HCT116 (cell line): ENCODE results near the gene TFB1M. TPM values are rescaled to one million over a fixed set of nuclear protein-coding genes. Genes with fewer than 3 reads are reported as not detected.
A peak's percentile ranks its signal among the peaks of the same experiment; 100 is the strongest.

ENCODE experiments used
- ATAC-seq: fragments of 200-7000 bp; cut with Tn5 transposase; 2 replicates; pipeline ENCODE4 v1.9.1; 2020; ENCODE audit warnings: mild to moderate bottlenecking, moderate library complexity
- BruUV-seq: library from RNA; stranded (reverse); fragments of 400-500 nt; replicated peaks from 2 replicates; lab custom pipeline; 2021; lab: Mats Ljungman, UMichigan
- CTCF ChIA-PET: fragments of 300-600 bp; sonication (Branson Sonifier 250); formaldehyde crosslinking; loops from one replicate; lab custom pipeline; 2021; ENCODE audit warnings: antibody characterized with exemption; lab: Charles Lee
- POLR2A ChIA-PET: fragments of 300-600, 350-600 bp; sonication (Branson Sonifier 250); formaldehyde crosslinking; loops from one replicate; lab custom pipeline; 2021; ENCODE audit warnings: antibody characterized with exemption; lab: Charles Lee
- RAD21 ChIA-PET, 2 experiments: fragments of 300-600 bp; sonication (Branson Sonifier 250); formaldehyde crosslinking; loops; one replicate each; lab custom pipeline; 2023; ENCODE audit warnings: low total read pairs in 2 of 2; ENCODE audit not compliant: uncharacterized antibody in 2 of 2, unreplicated experiment in 2 of 2, low non-redundant PET in 1 of 2; lab: Charles Lee
- DNase-seq: peaks from one replicate; pipeline ENCODE4 v3.0.0-alpha.2; 2010; ENCODE audit warnings: low read depth, low spot score
- H2AFZ ChIP-seq: fragments of 200-600 bp; shearing (Covaris generic), sonication (generic); 2 replicates; pipeline ENCODE4 v1.6.1; 2017; ENCODE audit warnings: low read depth, mixed run types, mixed read lengths, antibody characterized with exemption, low read length; ENCODE audit not compliant: poor library complexity, severe bottlenecking
- H3K27ac ChIP-seq: 2 replicates; pipeline ENCODE4 v1.5.1; 2012; ENCODE audit warnings: low read depth, low read length
- H3K27me3 ChIP-seq: fragments of 200-600 bp; sonication (generic); 2 replicates; pipeline ENCODE4 v1.6.1; 2016; ENCODE audit warnings: mixed run types, low read length, mixed read lengths; ENCODE audit not compliant: insufficient read depth
- H3K36me3 ChIP-seq, 2 experiments: fragments of 200-500 bp in 1 of 2; fragments of 200-600 bp in 1 of 2; sonication (Bioruptor generic) in 1 of 2; sonication (generic) in 1 of 2; 2 replicates each; pipeline versions ENCODE4 v1.5.1 to v1.6.1; 2014 to 2016; ENCODE audit warnings: low read length in 2 of 2, inconsistent platforms in 1 of 2, mixed read lengths in 1 of 2, mixed run types in 1 of 2; ENCODE audit not compliant: insufficient read depth in 2 of 2, control insufficient read depth in 1 of 2
- H3K4me1 ChIP-seq, 2 experiments: fragments of 200-600 bp in 1 of 2; sonication (generic) in 1 of 2; 2 replicates each; pipeline versions ENCODE4 v1.5.1 to v1.6.1; 2012 to 2017; ENCODE audit warnings: low read length in 2 of 2, inconsistent platforms in 1 of 2, mild to moderate bottlenecking in 1 of 2, mixed read lengths in 1 of 2, mixed run types in 1 of 2, moderate library complexity in 1 of 2; ENCODE audit not compliant: insufficient read depth in 2 of 2, control insufficient read depth in 1 of 2
- H3K4me2 ChIP-seq: fragments of 200-600 bp; sonication (generic); 2 replicates; pipeline ENCODE4 v1.6.1; 2017; ENCODE audit warnings: mixed run types, low read length, mixed read lengths
- H3K4me3 ChIP-seq, 2 experiments: fragments of 200-600 bp in 1 of 2; sonication (generic) in 1 of 2; replicated peaks in 1 of 2; 2 replicates each; pipeline ENCODE4 v1.5.1; 2011 to 2016; ENCODE audit warnings: low read length in 2 of 2, control low read depth in 1 of 2, low read depth in 1 of 2, mild to moderate bottlenecking in 1 of 2, mixed read lengths in 1 of 2, mixed run types in 1 of 2
- H3K79me2 ChIP-seq: fragments of 200-600 bp; sonication (generic); 2 replicates; pipeline ENCODE4 v1.6.1; 2017; ENCODE audit warnings: mild to moderate bottlenecking, mixed run types, low read length, moderate library complexity, mixed read lengths; ENCODE audit not compliant: insufficient read depth
- H3K9ac ChIP-seq: fragments of 200-600 bp; sonication (generic); 2 replicates; pipeline ENCODE4 v1.6.1; 2016; ENCODE audit warnings: low read length, mixed read lengths
- H3K9me2 ChIP-seq: fragments of 200-600 bp; sonication (generic), shearing (Covaris generic); 2 replicates; pipeline ENCODE4 v1.6.1; 2017; ENCODE audit warnings: mixed run types, mild to moderate bottlenecking, moderate library complexity; ENCODE audit not compliant: insufficient read depth
- H3K9me3 ChIP-seq, 2 experiments: fragments of 200-500 bp in 1 of 2; fragments of 200-600 bp in 1 of 2; sonication (Bioruptor generic) in 1 of 2; sonication (generic) in 1 of 2; 2 replicates each; pipeline ENCODE4 v1.6.1; 2014 to 2017; ENCODE audit warnings: low read length in 2 of 2, mixed read lengths in 2 of 2, inconsistent platforms in 1 of 2, low read depth in 1 of 2, mild to moderate bottlenecking in 1 of 2, mixed run types in 1 of 2, moderate library complexity in 1 of 2; ENCODE audit not compliant: control insufficient read depth in 1 of 2, insufficient read depth in 1 of 2
- H4K20me1 ChIP-seq: fragments of 200-600 bp; sonication (generic), shearing (Covaris generic); 2 replicates; pipeline ENCODE4 v1.6.1; 2017; ENCODE audit warnings: mixed run types, mild to moderate bottlenecking, moderate library complexity; ENCODE audit not compliant: insufficient read depth
- CTCF ChIP-seq, 3 experiments: fragments of 200-600 bp in 1 of 3; sonication (generic) in 1 of 3; IDR thresholded peaks in 2 of 3; conservative IDR thresholded peaks in 1 of 3; 2 replicates each; pipeline ENCODE4 v1.5.1; 2012 to 2017; ENCODE audit warnings: low read depth in 2 of 3, low read length in 2 of 3, antibody characterized with exemption in 1 of 3, borderline replicate concordance in 1 of 3, control low read depth in 1 of 3, mild to moderate bottlenecking in 1 of 3, mixed read lengths in 1 of 3, mixed run types in 1 of 3, moderate library complexity in 1 of 3; ENCODE audit not compliant: insufficient read depth in 1 of 3
- POLR2AphosphoS5 ChIP-seq: IDR thresholded peaks from 2 replicates; pipeline ENCODE4 v1.6.1; 2011; ENCODE audit warnings: mild to moderate bottlenecking, low read depth, low read length, moderate library complexity
- RAD21 ChIP-seq: IDR thresholded peaks from 2 replicates; pipeline ENCODE4 v1.6.1; 2012; ENCODE audit warnings: low read depth, mild to moderate bottlenecking
- SRF ChIP-seq: IDR thresholded peaks from 2 replicates; pipeline ENCODE4 v1.6.1; 2012; ENCODE audit warnings: low read depth
- ZBTB33 ChIP-seq: IDR thresholded peaks from 2 replicates; pipeline ENCODE4 v1.6.1; 2011; ENCODE audit warnings: mild to moderate bottlenecking, low read length, moderate library complexity; ENCODE audit not compliant: insufficient replicate concordance; ENCODE audit errors: extremely low read depth
- intact Hi-C: fragments of 100-400 bp; cut with micrococcal nuclease; formaldehyde crosslinking; loops from 2 replicates; pipeline ENCODE4 v1.10.0; 2022
- total RNA-seq: library from RNA; stranded (reverse); gene quantifications from one replicate; pipeline ENCODE4 v1.2.1, GENCODE V29; 2021; ENCODE audit not compliant: unreplicated experiment

TFB1M gene
- total RNA-seq, 1 experiment from 2014 or later = 43.8 TPM

- peaks cover 0 to 11% of the 10 kb centered on the region in 2 experiments; a peak in 1 of 4 replicates for H3K4me1 ChIP-seq
- ATAC-seq (no peak), DNase-seq (no peak)
- H4K20me1 ChIP-seq = no peaks in the 10 kb centered on the region
- no peak overlapping the region for H3K9ac ChIP-seq
- intact Hi-C loops = loop anchor here (5.0 to 10.0 kb wide), 2 partner anchors 381 to 569 kb away; no protein-coding TSS in a partner anchor
- no peak overlapping the region for H3K4me3 ChIP-seq
- H3K79me2 ChIP-seq = no peaks in the 10 kb centered on the region
- H3K9me3 ChIP-seq = no peaks in the 10 kb centered on the region
- H3K4me2 ChIP-seq = no peak overlapping the region
- ChIA-PET RAD21 (no interaction called here), CTCF (no interaction called here), POLR2A (no interaction called here)
- H3K36me3 ChIP-seq = no peaks in the 10 kb centered on the region
- no peaks in the 10 kb centered on the region for H3K27me3 ChIP-seq
- TF ChIP-seq POLR2AphosphoS5 = 0 out of 2 replicates have a peak, but pooled peaks have one; percentile 16
- no peak for TF ChIP-seq CTCF (IDR thresholded peaks at IDR 0.05 in 2 of 3, conservative IDR thresholded peaks at IDR 0.05 in 1 of 3; ENCODE audit: borderline replicate concordance in 1 of 3, insufficient read depth in 1 of 3, low read depth in 2 of 3, low read length in 2 of 3)
- H3K9me2 ChIP-seq = no peaks in the 10 kb centered on the region
- no peak overlapping the region for H3K27ac ChIP-seq
- no peak overlapping the region for H2AFZ ChIP-seq
- no TSS peak for BruUV-seq
Measured at GRCh38 chr6:155245831-155246230, 68.5 kb downstream of the TFB1M start.

GRCh38 chr6:155245193-155245592, 69.1 kb downstream of the TFB1M start:
- no peaks in the 10 kb centered on the region for H3K79me2 ChIP-seq
- intact Hi-C loops = loop anchor here (5.0 to 10.0 kb wide), 2 partner anchors 380 to 568 kb away; no protein-coding TSS in a partner anchor
- no peak overlapping the region for H3K4me2 ChIP-seq
- no peaks in the 10 kb centered on the region for H3K9me3 ChIP-seq
- ChIA-PET CTCF (no interaction called here), RAD21 (no interaction called here), POLR2A (no interaction called here)
- TF ChIP-seq SRF (no peak), RAD21 (no peak), ZBTB33 (no peak)
- H3K4me3 ChIP-seq = no peak overlapping the region
- BruUV-seq = no TSS peak
- no peaks in the 10 kb centered on the region for H4K20me1 ChIP-seq
- H3K36me3 ChIP-seq = no peaks in the 10 kb centered on the region
- H3K27ac ChIP-seq = no peak overlapping the region
- H3K9ac ChIP-seq = no peak overlapping the region
- H3K9me2 ChIP-seq = no peaks in the 10 kb centered on the region
- H3K4me1 ChIP-seq = peaks cover 0 to 11% of the 10 kb centered on the region in 2 experiments; a peak in 1 of 4 replicates
- no peaks in the 10 kb centered on the region for H3K27me3 ChIP-seq
- H2AFZ ChIP-seq = no peak overlapping the region
- no peak for DNase-seq
- no peak for ATAC-seq
